GM21717 (cell line): ENCODE results near the gene PRPF31.

Experiments
- ATAC-seq: cut with Tn5 transposase; IDR thresholded peaks from one replicate; pipeline ENCODE4 v1.9.1; 2021; ENCODE audit warnings: mild to moderate bottlenecking, moderate library complexity; ENCODE audit not compliant: unreplicated experiment

Gene PRPF31

DNA sequence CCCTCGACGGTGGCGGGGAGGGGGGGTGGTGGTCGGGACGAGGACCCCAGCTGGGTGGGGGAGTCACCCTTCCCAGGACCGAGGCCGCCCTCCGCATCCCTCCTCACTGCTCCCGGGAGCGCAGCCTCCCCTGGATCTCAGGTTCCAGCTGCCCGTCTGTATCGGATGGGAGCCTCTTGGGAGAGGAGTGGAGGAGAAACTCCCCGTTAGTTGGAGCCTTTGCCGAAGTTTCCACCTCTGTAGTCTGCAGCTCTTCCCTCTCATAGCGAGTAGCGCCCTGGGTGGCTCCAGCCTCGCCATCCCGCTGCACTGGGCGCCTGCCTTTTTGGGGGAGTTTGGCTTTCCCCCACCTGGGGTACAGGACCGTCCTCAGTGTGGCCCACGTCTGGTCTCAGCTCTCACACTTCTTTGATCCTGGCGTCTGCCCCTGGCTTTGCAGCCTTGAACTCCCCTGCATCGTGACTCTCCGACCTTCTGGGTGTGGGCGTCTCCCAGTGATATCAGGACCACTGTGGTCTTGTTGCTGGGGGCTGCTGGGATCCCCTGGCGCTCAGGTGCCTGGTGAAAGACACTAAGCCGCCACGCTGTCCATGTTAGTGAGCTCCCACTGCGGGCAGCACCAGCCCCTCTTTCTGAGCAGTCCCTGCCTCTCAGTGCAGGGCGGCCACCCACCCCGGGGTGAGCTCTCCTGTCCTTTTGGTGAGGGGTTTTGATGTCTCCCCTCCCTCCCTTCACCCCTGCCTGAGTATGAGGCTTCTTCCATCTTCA, 23.1 kb downstream of the PRPF31 start:
- ATAC-seq: no peak

DNA sequence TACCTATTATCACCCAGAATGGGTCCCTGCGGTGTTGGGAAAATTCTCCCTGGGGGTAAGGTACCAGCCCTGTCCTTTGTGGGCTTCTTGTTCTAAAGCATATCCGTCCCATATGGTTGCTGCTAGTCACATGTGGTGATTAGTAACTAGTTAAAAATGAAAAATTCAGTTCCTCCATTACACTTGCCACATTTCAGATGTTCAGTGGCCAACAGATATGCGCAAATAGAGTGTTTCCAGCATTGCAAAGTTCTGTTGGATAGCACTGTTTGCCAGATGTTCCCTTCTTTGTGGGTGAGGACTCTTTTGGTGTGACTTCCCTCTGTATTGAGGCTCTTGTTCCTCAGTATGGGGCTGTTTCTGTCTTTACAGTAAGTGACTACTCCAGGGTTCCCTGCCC, 25.8 kb downstream of the PRPF31 start:
- ATAC-seq: no peak

DNA sequence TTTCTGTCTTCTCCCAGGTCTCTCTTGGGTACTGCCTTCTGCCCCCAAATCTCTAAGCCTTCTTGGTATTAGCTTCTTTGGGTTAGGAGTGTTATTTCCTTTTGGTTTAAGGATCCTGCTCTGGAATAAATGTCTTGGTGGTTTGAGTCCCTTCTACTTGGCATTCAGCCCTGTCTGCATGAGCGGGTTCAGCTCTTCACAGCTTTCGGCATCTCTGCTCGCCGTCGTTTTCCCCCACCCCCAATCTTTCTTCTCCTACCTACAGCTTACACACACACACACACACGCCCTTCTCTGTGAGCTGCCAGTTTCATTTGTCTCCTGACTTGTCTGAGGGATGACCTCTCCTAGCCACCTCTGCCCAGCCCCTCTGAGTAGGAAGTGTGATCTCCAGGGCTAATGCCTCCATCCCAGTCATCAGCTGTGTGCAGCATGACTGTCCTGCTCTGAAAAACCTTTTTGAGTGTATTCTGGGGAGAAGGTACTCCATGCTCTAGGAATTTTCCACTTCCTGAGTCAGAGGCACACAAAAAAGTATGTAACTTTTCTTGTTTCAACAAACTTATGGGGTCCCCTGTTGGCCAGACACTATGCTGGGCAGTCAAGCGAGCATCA, 26.7 kb downstream of the PRPF31 start:
- no peak for ATAC-seq

DNA sequence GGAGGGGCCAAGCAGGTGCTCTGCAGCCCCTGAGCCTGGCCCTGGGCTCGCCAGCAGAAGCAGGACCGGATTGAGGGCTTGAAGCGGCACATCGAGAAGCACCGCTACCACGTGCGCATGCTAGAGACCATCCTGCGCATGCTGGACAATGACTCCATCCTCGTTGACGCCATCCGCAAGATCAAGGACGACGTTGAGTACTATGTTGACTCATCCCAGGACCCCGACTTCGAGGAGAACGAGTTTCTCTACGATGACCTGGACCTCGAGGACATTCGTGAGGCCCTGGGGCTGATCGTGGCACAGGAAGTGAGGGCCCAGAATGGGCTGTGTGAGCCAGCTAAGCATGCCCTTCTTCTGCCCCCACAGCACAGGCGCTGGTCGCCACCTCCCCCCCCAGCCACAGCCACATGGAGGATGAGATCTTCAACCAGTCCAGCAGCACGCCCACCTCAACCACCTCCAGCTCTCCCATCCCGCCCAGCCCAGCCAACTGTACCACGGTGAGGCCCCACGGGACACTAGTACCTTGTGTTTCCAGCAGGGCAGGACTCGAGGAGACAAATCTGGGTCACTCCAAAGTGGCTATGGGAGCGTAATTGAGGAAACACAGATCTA, 30.1 kb downstream of the PRPF31 start:
- no peak for ATAC-seq

DNA sequence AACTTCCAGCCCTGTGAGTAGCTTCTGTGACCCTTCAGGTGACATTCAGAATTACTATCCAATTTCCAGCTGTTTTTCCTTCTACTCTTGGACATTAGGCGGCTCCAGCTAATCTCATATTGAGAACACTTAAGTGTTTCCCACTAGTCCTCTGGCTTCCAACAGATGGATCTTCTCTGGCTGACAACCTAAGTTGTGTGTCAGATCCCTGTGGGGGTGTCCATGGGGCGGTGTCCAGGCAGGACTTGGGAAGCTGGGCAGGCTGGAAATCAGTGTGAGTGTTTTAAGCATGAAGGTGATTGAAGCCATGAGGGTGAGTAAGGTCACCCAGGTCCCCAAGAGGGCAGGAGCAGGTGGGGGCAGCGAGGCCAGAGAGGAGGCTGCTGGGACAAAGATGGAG, 32.1 kb downstream of the PRPF31 start:
- ATAC-seq: no peak

DNA sequence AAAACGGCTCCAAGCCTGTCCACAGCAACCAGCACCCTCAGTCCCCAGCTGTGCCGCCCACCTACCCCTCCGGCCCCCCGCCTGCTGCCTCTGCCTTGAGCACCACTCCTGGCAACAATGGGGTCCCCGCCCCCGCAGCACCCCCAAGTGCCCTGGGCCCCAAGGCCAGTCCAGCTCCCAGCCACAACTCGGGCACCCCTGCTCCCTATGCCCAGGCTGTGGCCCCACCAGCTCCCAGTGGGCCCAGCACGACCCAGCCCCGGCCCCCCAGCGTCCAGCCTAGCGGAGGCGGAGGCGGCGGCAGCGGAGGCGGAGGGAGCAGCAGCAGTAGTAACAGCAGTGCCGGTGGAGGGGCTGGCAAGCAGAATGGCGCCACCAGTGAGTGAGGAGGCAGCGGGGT, 32.6 kb downstream of the PRPF31 start:
- ATAC-seq: no peak

DNA sequence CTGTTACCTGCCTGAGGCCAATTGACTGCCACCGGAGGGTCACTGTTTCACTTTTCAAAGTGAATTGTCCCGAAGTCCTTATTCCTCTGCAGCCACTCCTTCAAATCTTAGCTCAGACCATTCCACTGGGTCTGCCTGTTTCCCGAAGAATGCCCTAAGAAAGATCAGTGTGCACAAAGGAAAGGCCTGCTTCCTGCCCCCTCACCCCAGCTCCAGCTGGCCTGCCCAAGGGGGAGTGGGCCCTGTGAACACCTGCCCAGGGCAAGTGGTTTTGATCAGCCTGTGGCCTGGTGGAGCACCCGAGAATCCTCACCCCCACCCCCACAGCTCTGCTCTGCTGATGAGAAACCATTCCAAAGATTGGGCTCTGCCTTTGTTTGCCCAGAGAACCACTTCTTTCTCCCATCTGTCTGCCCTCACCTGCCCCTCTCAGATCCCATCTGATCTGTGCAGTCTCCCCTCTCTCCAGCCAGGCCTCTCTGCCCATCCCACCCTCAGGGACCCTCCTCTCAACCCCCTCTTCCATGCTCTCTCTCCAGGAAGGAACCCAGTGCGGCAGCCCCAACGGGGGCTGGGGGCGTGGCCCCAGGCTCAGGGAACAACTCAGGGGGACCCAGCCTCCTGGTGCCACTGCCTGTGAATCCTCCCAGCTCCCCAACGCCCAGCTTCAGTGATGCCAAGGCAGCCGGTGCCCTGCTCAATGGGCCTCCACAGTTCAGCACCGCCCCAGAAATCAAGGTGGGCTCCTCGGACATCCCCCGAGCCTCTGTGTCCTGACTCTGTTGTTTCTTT, 33.7 kb downstream of the PRPF31 start:
- ATAC-seq: no peak

DNA sequence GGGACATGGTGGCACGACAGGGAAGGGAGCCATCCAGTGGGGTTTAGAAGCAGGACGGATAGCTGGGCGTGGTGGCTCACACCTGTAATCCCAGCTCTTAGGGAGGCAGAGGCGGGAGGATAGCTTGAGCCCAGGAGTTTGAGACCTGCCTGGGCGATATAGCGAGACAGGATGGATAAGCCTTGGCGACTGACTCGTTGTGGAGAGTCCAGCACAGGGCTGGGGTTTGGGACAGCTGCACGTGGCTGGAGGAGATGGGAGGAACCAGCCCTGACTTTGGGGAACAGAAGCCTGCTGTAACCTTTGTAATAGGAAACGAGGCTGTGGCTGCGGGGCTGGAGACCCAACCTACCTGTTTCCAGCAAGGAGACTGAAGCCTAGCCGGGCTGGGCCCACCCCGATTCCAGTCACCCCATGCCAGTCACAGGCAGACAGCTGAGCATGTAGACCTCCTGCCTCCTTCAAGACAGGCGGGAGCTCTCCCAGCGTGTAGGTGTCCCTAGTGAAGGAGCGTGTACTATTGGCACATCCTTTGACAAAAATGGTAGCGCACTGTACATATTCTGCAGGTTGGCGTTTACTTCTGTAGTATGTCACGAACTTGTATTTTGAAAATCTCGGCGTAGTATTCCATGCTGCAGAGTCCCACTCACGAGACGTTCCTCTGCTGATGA, 35.9 kb downstream of the PRPF31 start:
- no peak for ATAC-seq

DNA sequence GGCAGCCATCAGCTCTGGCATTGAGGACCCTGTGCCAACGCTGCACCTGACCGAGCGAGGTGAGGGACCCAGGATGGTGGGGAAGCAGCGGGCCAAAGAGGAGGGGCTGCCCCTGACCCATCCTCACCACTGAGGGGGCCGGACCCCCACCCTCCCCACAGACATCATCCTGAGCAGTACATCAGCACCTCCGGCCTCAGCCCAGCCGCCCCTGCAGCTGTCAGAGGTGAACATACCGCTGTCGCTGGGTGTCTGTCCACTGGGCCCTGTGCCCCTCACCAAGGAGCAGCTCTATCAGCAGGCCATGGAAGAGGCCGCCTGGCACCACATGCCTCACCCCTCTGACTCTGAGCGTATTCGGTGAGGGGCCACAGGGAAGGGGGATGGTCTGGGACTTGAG, 36.7 kb downstream of the PRPF31 start:
- ATAC-seq: no peak

DNA sequence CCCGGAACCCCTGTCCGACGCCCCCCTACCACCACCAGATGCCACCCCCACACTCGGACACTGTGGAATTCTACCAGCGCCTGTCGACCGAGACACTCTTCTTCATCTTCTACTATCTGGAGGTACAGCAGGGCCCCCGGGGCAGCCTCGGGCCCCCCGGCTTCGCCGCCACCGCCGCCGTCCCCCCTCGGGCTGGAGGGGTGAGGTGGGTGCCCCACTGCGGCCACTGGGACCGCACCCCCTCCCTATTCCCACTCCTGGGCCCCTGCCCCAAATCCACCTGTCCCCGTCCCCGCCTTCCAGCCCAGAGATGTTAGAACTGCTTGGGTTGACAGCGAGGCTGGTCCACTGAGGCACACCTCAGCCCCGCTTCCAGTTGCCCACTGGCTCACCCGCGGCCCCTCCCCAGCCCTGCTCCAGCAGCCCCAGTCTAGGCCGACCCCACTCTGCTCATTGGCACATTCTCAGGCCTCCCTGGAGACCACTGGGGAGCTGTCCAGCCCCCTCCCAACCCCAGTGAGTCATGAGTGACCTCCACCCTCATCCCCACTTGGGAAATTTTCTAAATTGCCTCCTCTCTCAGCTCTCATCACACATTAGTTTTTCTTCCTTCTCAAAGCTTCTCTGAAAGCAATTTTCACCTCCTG, 37.4 kb downstream of the PRPF31 start:
- no peak for ATAC-seq

DNA sequence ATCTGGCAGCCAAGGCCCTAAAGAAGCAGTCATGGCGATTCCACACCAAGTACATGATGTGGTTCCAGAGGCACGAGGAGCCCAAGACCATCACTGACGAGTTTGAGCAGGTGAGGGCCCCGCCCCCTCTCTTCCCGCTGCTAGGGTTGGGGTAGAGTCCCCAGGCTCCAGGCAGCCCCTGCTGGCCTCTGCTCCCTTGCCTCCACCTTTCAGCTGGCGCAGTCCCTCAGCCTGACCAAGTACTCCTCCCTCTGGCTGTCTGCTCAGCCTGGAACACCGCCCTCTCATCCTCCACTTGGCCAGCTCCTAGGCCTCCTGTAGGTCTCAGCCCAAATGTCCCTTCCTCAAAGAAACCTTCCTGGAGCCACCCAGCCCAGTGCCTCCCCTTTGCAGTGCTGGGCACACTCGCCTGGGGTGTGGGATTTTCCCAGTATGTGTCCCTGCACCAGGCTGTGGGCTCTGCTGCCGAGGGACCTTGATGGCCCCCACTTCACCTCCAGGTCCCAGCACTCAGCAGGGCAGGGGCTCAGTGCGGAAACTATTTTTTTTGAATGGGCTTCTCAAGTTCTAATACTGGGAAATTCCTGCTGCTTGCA, 38.3 kb downstream of the PRPF31 start:
- no peak for ATAC-seq

DNA sequence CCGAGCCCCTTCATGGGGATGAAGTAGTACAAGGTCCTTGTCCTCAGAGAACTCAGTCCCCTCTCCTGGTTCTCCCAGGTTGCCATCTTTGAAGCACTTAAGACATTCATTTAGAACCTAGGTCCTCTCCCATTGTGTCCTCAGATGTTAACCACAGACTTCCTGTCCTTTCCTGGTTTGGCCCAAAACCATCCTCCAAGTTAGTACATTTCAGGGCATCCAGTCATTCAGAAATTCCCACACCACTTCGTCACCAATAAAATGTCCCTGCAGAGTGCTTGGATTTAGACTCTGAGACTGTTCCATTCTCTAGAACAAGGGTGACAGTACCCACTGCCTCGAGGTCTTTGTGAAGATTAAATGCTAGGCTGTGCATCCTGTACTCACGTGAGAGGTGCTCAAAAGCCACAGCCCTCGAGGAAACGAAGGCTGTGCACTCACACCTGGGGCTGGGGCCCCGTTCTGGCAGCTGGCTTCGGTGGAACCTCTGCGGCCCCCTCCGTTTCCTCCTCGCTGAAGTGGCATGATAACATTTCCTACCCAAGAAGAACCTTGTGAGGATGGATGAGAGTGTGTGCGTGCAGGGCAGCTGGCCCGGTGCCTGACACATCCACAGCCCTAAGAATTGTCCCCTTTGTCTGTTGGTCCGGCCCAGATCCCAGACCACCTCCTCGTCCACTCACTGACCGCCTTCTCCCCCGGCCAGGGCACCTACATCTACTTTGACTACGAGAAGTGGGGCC, 39.2 kb downstream of the PRPF31 start:
- ATAC-seq: no peak

DNA sequence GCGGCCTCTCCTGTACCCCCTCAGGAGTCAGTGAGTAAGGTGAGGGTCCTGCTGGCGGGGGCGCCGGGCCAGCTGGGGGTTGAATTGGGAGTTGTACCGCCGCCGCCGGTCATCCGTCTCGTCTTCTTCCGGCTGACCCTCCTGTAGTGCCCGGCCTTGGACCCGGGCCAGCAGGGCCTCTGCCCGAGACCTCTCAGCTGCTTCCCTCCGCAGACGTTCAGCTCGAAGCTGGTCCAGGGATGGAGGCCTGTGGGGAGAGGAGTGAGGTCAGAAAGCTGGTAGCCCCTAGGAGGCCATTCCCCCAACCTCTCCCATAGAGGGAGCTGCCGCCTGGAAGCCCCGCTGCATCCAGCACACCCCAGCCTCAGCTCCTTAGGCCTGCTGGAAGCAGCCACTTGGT, 40.1 kb downstream of the PRPF31 start:
- no peak for ATAC-seq

DNA sequence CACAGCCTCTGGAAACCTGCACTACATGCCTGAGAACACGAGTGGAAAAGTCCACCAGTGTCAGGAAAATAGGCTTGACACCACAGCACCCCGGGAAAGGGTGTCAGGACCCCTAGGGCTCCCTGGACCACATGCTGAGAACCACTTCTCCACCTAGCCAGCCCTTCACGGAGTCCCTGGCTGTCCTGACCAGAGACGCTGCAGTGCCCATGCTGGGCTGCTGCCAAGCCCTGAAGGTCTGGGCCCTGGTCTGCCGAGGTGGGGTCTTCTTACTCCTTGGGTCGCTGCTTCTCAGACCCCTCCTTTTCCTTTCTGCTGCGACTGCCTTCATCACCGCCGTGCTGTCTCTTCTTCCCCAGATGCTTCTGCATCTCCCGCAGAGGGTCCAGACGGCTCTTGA, 40.9 kb downstream of the PRPF31 start:
- no peak for ATAC-seq

DNA sequence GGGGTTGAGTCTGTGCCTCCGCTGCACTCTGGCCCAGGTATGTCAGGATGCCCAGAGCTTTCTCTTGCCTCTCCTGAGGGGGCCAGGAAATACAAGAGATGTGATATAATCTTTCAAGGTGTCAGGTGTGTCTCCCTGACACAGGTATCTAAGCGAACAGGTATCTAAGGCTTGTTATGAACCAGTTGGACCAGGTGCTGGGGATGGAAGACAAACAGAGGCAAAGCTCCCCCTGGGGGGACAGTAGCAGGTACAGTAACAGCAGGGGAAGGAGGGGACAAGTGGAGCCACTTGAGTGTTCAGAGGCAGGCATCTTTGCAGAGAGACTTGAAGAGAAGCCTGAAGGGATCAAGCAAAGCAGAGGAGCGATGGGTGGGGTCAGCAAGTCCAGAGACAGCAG, 41.4 kb downstream of the PRPF31 start:
- ATAC-seq: no peak

DNA sequence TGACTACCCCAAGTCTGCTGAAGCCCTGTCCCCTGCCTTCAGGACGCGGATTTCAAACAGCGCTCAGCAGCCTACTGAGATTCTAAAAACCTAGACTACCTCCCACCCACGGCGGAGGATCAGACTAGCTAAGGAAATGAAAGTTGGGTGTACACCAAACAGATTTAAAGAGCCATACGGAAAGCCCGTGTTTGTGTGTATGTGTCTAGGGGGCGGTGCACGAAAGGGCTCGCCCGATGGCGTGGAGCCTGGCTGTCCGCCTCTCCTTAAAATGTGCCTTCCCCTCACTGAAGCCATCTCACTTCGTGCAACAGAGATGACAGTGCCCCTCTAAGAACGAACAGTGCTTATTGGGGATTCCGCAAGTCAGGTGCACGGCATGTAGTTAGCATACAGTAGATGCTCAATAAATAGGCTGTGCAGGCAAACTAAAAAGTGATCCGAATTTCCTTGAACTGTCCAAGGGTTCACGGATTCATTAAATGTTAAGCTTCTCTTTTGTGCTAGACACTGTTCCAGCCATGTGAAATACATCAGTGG, 43.3 kb downstream of the PRPF31 start:
- ATAC-seq: no peak

DNA sequence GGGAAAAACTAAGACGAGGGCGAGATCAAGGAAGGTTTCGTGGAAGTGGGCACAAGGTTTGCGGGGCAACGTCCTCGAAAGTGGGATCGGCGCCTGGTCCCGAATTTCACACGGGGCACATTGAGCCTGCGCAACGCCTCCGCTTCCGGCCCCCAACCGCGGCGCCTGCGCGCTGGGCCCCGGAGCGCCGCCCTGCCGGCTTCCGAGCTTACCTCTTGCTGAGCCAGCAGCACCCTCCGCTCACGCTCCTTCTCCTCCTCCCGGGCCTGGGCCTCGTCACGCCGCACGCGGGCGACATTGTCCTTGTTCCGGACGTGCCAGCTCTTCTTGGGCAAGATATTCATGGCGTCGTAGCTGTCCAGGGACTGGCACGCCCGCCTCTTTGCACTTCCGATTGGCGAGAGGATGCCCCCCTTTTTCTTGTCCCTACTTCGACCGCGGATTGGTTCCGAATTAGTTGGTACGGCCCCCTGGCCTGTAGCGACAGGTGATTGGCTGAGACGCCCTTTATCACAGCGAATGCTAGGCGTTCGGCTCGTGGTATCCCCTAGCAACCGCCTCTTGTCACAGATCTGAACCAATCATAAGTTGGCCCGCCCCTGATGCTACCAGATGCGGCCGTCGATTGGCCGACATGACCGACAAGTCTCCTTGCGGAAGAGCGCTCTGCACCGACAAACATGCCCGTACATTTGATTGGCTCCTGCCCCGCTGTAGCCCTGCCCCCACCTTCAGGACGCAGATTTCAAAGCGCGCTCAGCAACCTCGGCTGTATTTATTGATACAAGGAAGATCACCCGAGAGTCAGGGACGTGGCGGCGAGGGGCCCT, 44.0 kb downstream of the PRPF31 start, which contains the start of gene LENG1:
Gene LENG1, minus strand, starts transcription at position 370 of the 830 bp plus-strand sequence. Its CDS starts 26 bp downstream, at position 344.
- ATAC-seq: peak; percentile 79

DNA sequence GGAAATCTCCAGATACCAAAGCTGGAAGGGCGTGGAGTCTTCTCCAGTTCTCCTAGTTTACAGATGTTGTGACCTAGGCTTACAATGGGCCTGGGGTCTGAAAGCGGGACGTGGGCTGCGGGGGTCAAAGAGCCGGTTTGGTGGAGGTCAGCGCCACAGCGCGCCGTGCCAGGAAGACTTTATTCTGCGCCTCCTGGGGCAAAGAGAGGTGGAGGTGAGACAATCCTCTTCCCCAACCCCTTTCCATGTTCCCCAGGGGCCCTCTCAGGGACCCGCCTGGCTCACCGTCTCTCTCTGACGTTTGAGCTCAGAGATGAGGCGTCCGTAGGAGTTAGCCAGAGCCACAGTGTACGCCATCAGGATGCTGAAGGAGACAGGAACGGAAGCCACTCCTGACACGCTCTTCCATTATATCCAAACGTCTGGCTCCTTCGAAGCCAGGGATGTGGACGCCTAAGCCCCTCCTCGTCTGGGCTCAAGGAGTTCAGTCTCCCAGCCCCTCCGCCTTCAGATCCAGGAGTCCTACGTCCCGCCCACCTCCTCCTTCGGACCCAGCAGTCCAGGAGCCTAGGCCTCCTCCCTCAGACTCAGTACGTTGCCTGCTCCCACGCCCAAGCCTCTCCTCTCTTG, 44.7 kb downstream of the PRPF31 start:
- ATAC-seq: no peak
